Transverse colon (tissue), 4 donors: ENCODE data around the gene EEFSEC. TPM values are rescaled to one million over a fixed set of nuclear protein-coding genes. Genes with fewer than 3 reads are reported as not detected.

ENCODE experiments used
- DNase-seq: peaks from one replicate; pipeline ENCODE4 v3.0.0-alpha.2; 2019
- H3K27ac ChIP-seq, 4 donors: fragments of 200-600 bp; sonication (generic); 2 replicates each; pipeline ENCODE4 v1.5.1; 2016 to 2018; ENCODE audit warnings: inconsistent platforms in 4 of 4
- H3K27me3 ChIP-seq: fragments of 200-600 bp; sonication (generic); 2 replicates; pipeline ENCODE4 v1.5.1; 2017; ENCODE audit warnings: inconsistent platforms
- H3K36me3 ChIP-seq, 4 donors: fragments of 200-600 bp; sonication (generic); 2 replicates each; pipeline ENCODE4 v1.5.1; 2017 to 2019; ENCODE audit warnings: inconsistent platforms in 4 of 4
- H3K4me1 ChIP-seq, 4 donors: fragments of 200-600 bp; sonication (generic); 2 replicates each; pipeline ENCODE4 v1.5.1; 2017 to 2020; ENCODE audit warnings: inconsistent platforms in 4 of 4
- H3K4me3 ChIP-seq, 4 donors: fragments of 200-600 bp; sonication (generic); 1 replicate in 1 of 4; 2 replicates in 3 of 4; pipeline versions ENCODE4 v1.5.1 to v1.6.1; 2017 to 2019; ENCODE audit warnings: inconsistent platforms in 4 of 4
- H3K9me3 ChIP-seq, 2 donors: fragments of 200-600 bp; sonication (generic); 2 replicates each; pipeline ENCODE4 v1.5.1; 2017 to 2019; ENCODE audit warnings: inconsistent platforms in 2 of 2
- CTCF ChIP-seq, 5 experiments: fragments of 200-600 bp in 3 of 5; fragments of 450-650 bp in 2 of 5; sonication (generic) in 3 of 5; IDR thresholded peaks; 1 replicate in 2 of 5; 2 replicates in 3 of 5; pipeline ENCODE4 v1.5.1; 2016 to 2017; ENCODE audit warnings: antibody characterized with exemption in 5 of 5, inconsistent platforms in 3 of 5, mild to moderate bottlenecking in 2 of 5, moderate library complexity in 1 of 5
- EP300 ChIP-seq: sonication (generic); formaldehyde crosslinking; IDR thresholded peaks from one replicate; pipeline ENCODE4 v1.6.1; 2017; ENCODE audit warnings: antibody characterized with exemption, low read depth
- POLR2A ChIP-seq: fragments of 450-650 bp; IDR thresholded peaks from one replicate; pipeline ENCODE4 v1.6.1; 2016; ENCODE audit warnings: antibody characterized with exemption, mild to moderate bottlenecking, moderate library complexity
- POLR2AphosphoS5 ChIP-seq, 3 donors: sonication (generic); formaldehyde crosslinking; IDR thresholded peaks; one replicate each; pipeline ENCODE4 v1.6.1; 2016; ENCODE audit warnings: antibody characterized with exemption in 3 of 3
- WGBS, 2 donors: methylation state at CpG; one replicate each; pipeline ENCODE4 v1.1.5; 2018; ENCODE audit warnings: low coverage in 1 of 2; 5-methylcytosine and 5-hydroxymethylcytosine counted together
- in situ Hi-C, 4 donors: fragments of 200-750 bp; cut with MboI; loops; one replicate each; pipeline versions ENCODE4 v1.15.0 to v1.15.1; 2017; ENCODE audit warnings: low sequenced_read_pairs in 3 of 4, low pct_ligation_motif_present in 1 of 4, low pct_unique_long_range_greater_than_20kb in 1 of 4
- intact Hi-C: fragments of 100-400 bp; cut with DNase I; formaldehyde crosslinking; loops from one replicate; pipeline ENCODE4 v1.15.1; 2023; ENCODE audit warnings: low total_unique reads
- total RNA-seq, 4 donors: library from RNA; depleted of rRNA; stranded (reverse); fragments of >200 nt; gene quantifications; one replicate each; pipeline ENCODE4 v1.1.0, GENCODE V29; 2016

Gene EEFSEC
- total RNA-seq, 4 donors from 2014 or later: 10.3 to 16.8 (median 14.2) TPM

GRCh38 chr3:128187495-128187894 is 34.2 kb downstream of the EEFSEC start:
- in situ Hi-C loops: no loop called here
- no peaks in the 10 kb centered on the region for H3K4me1 ChIP-seq
- WGBS, 2 donors: 86 to 89% methylated on average over 1 of the region's 1 CpG
- H3K4me3 ChIP-seq: no peak overlapping the region
- TF ChIP-seq POLR2AphosphoS5 (IDR thresholded peaks at IDR 0.05) (no peak), CTCF (IDR thresholded peaks at IDR 0.05) (no peak), POLR2A (no peak), EP300 (no peak)
- H3K27me3 ChIP-seq: no peaks in the 10 kb centered on the region
- no peaks in the 10 kb centered on the region for H3K9me3 ChIP-seq
- H3K27ac ChIP-seq: no peak overlapping the region
- DNase-seq: no peak
- intact Hi-C loops: no loop called here
- no peaks in the 10 kb centered on the region for H3K36me3 ChIP-seq

- Histone ChIP-seq H3K4me1 (no peaks in the 10 kb centered on the region), H3K4me3 (no peak overlapping the region), H3K36me3 (no peaks in the 10 kb centered on the region), H3K27me3 (no peaks in the 10 kb centered on the region), H3K9me3 (no peaks in the 10 kb centered on the region), H3K27ac (no peak overlapping the region)
- WGBS, 2 donors: 88 to 100% methylated on average over 1 to 4 of the region's 4 CpGs
- DNase-seq: no peak
- in situ Hi-C loops (no loop called here), intact Hi-C loops (no loop called here)
- TF ChIP-seq EP300 (no peak), POLR2A (no peak)
Measured at GRCh38 chr3:128188326-128188725, 35.0 kb downstream of the EEFSEC start.

- TF ChIP-seq CTCF (IDR thresholded peaks at IDR 0.05) (no peak), POLR2A (no peak), POLR2AphosphoS5 (IDR thresholded peaks at IDR 0.05) (no peak), EP300 (no peak)
- intact Hi-C loops (no loop called here), in situ Hi-C loops (no loop called here)
- no peaks in the 10 kb centered on the region for H3K36me3 ChIP-seq
- no peak overlapping the region for H3K4me3 ChIP-seq
- no peak overlapping the region for H3K27ac ChIP-seq
- no peak for DNase-seq
- H3K4me1 ChIP-seq: peaks cover 0 to 4% (median under 1%) of the 10 kb centered on the region in 4 donors
- 79% methylated on average over 4 of the region's 4 CpGs; no CpG with 5 or more reads in 1 of the 2 donors for WGBS, 2 donors
- no peaks in the 10 kb centered on the region for H3K9me3 ChIP-seq
- H3K27me3 ChIP-seq: no peaks in the 10 kb centered on the region
Measured at GRCh38 chr3:128188956-128189355, 35.7 kb downstream of the EEFSEC start.

GRCh38 chr3:128190501-128190900 is 37.2 kb downstream of the EEFSEC start:
- intact Hi-C loops (no loop called here), in situ Hi-C loops (no loop called here)
- H3K36me3 ChIP-seq: no peaks in the 10 kb centered on the region
- no peaks in the 10 kb centered on the region for H3K27me3 ChIP-seq
- no peak overlapping the region for H3K27ac ChIP-seq
- H3K4me3 ChIP-seq: no peak overlapping the region
- no peaks in the 10 kb centered on the region for H3K9me3 ChIP-seq
- 0 to 91% methylated on average over 1 of the region's 1 CpG for WGBS, 2 donors
- TF ChIP-seq POLR2A (no peak), CTCF (IDR thresholded peaks at IDR 0.05) (no peak), EP300 (no peak), POLR2AphosphoS5 (IDR thresholded peaks at IDR 0.05) (no peak)
- peaks cover 0 to 19% (median 7%) of the 10 kb centered on the region in 4 donors for H3K4me1 ChIP-seq
- no peak for DNase-seq

- no peak overlapping the region for H3K27ac ChIP-seq
- TF ChIP-seq POLR2A (no peak), CTCF (IDR thresholded peaks at IDR 0.05) (no peak), POLR2AphosphoS5 (IDR thresholded peaks at IDR 0.05) (no peak), EP300 (no peak)
- no peaks in the 10 kb centered on the region for H3K9me3 ChIP-seq
- H3K4me3 ChIP-seq: no peak overlapping the region
- no peaks in the 10 kb centered on the region for H3K36me3 ChIP-seq
- no peaks in the 10 kb centered on the region for H3K27me3 ChIP-seq
- 95 to 100% methylated on average over 2 to 7 of the region's 7 CpGs for whole genome bisulfite sequencing, 2 donors
- intact Hi-C loops: no loop called here
- in situ Hi-C loops: no loop called here
- peaks cover 0 to 27% (median 7%) of the 10 kb centered on the region in 4 donors for H3K4me1 ChIP-seq
- no peak for DNase-seq
Measured at GRCh38 chr3:128192131-128192530, 38.9 kb downstream of the EEFSEC start.
